Tibial nerve (tissue), 4 donors: Measurements from ENCODE around the gene FAM13A. TPM values are rescaled to one million over a fixed set of nuclear protein-coding genes. Genes with fewer than 3 reads are reported as not detected.

Experiments
- DNase-seq, 2 donors: peaks; one replicate each; pipeline ENCODE4 v3.0.0-alpha.2; 2019; ENCODE audit warnings: low spot score in 2 of 2
- H3K27ac ChIP-seq, 4 donors: fragments of 200-600 bp; sonication (generic) in 3 of 4; one replicate each; pipeline ENCODE4 v1.5.1; 2017 to 2019; ENCODE audit warnings: mild to moderate bottlenecking in 1 of 4
- H3K27me3 ChIP-seq, 2 donors: fragments of 200-600 bp; sonication (generic) in 1 of 2; one replicate each; pipeline versions ENCODE4 v1.5.1 to v1.6.0; 2017 to 2019
- H3K36me3 ChIP-seq, 3 donors: fragments of 200-600 bp; sonication (generic); one replicate each; pipeline ENCODE4 v1.5.1; 2018 to 2019
- H3K4me1 ChIP-seq, 4 donors: fragments of 200-600 bp; sonication (generic) in 3 of 4; one replicate each; pipeline ENCODE4 v1.5.1; 2017 to 2019
- H3K4me3 ChIP-seq, 4 donors: fragments of 200-600 bp; sonication (generic) in 3 of 4; one replicate each; pipeline ENCODE4 v1.5.1; 2017 to 2019; ENCODE audit warnings: mild to moderate bottlenecking in 1 of 4, moderate library complexity in 1 of 4
- H3K9me3 ChIP-seq, 4 donors: fragments of 200-600 bp; sonication (generic) in 3 of 4; one replicate each; pipeline ENCODE4 v1.5.1; 2017 to 2019
- EP300 ChIP-seq, 2 donors: sonication (generic); formaldehyde crosslinking; IDR thresholded peaks; one replicate each; pipeline ENCODE4 v1.6.1; 2017; ENCODE audit warnings: antibody characterized with exemption in 2 of 2, mild to moderate bottlenecking in 1 of 2
- POLR2A ChIP-seq, 2 donors: fragments of 450-650 bp; IDR thresholded peaks; one replicate each; pipeline ENCODE4 v1.6.1; 2017; ENCODE audit warnings: antibody characterized with exemption in 2 of 2, mild to moderate bottlenecking in 2 of 2, moderate library complexity in 2 of 2
- WGBS, 2 donors: methylation state at CpG; one replicate each; pipeline ENCODE4 v1.1.5; 2018; 5-methylcytosine and 5-hydroxymethylcytosine counted together
- total RNA-seq, 4 donors: library from RNA; depleted of rRNA; stranded (reverse); fragments of >200 nt; gene quantifications; one replicate each; pipeline ENCODE4 v1.1.0, GENCODE V29; 2016
- TF ChIP-seq, protein P1 (sequence below), 5 experiments: fragments of 200-600 bp in 3 of 5; fragments of 450-650 bp in 2 of 5; sonication (generic) in 3 of 5; IDR thresholded peaks; one replicate each; pipeline ENCODE4 v1.5.1; 2016 to 2019; ENCODE audit warnings: antibody characterized with exemption in 5 of 5, mild to moderate bottlenecking in 3 of 5, moderate library complexity in 2 of 5

FAM13A gene
- total RNA-seq, 4 donors from 2014 or later = 48.8 to 77.6 (median 58.8) TPM

DNA sequence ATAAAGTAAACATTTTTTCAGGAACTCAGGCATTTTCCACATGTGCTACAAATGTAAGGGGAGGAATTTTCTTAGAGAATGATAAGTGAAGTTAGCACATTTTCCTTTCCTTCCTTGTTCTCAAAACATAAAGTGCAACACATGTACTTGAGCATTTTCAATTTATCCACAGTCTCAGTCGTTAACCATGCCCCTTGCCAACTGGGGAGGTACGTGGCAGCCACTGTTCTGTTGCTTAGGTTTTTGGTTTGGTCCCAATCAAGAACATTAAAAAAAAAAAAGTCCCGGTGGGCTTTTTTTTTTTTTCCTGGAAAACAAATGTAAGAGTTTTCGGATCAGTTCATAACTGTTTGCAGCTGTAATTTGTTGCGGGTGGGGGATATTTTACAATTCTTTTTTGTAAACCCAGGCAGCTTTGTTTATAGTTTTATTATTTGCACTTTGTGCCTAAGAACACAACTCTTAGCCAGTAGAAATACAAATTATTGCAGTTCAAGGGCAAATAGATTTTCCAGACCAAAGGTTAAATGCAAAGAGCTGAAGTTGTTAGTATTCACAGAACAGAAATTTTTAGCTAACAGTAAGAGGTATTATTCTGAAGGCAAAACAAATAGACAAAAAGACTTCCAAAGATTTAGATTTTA is 247.3 kb downstream of the FAM13A start:
- Histone ChIP-seq H3K4me3 (no peak overlapping the region), H3K36me3 (no peaks in the 10 kb centered on the region), H3K9me3 (no peaks in the 10 kb centered on the region), H3K4me1 (peaks cover 0 to 41% (median 9%) of the 10 kb centered on the region in 4 donors), H3K27me3 (no peaks in the 10 kb centered on the region), H3K27ac (peak overlapping the region in 2 of 4 donors; percentile 44 to 51)
- peak in 1 of 2 donors; percentile 23 for DNase-seq
- TF ChIP-seq POLR2A (IDR thresholded peaks at IDR 0.05) (no peak), EP300 (IDR thresholded peaks at IDR 0.05) (peak in 1 of 2 donors; percentile 36)
- WGBS, 2 donors = 31 to 42% methylated on average over 5 of the region's 5 CpGs

DNA sequence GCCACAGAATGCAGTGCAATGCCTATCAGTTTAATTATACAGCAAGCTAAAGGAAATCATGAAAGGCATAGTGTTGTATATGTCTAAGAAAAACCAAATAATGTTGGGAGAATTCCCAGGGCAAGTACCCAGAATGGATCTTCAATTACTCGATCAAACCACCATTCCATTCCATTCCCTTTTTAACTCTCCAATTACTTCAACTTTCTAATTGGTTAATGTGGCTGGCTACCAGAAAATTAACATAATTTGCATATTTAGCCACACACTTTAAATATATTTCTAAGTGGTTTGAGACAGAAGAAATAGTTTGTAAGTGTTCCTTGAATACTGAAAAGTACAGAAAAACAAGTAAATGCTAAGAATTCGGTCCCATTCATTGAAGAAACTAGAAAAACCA is 247.9 kb downstream of the FAM13A start:
- H3K4me3 ChIP-seq = no peak overlapping the region
- no peak for DNase-seq
- WGBS, 2 donors = 57 to 62% methylated on average over 2 of the region's 2 CpGs
- H3K36me3 ChIP-seq = no peaks in the 10 kb centered on the region
- TF ChIP-seq EP300 (IDR thresholded peaks at IDR 0.05) (no peak), POLR2A (IDR thresholded peaks at IDR 0.05) (no peak)
- TF ChIP-seq, protein P1, sequence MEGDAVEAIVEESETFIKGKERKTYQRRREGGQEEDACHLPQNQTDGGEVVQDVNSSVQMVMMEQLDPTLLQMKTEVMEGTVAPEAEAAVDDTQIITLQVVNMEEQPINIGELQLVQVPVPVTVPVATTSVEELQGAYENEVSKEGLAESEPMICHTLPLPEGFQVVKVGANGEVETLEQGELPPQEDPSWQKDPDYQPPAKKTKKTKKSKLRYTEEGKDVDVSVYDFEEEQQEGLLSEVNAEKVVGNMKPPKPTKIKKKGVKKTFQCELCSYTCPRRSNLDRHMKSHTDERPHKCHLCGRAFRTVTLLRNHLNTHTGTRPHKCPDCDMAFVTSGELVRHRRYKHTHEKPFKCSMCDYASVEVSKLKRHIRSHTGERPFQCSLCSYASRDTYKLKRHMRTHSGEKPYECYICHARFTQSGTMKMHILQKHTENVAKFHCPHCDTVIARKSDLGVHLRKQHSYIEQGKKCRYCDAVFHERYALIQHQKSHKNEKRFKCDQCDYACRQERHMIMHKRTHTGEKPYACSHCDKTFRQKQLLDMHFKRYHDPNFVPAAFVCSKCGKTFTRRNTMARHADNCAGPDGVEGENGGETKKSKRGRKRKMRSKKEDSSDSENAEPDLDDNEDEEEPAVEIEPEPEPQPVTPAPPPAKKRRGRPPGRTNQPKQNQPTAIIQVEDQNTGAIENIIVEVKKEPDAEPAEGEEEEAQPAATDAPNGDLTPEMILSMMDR (IDR thresholded peaks at IDR 0.05) = no peak
- peaks cover 0 to 41% (median 10%) of the 10 kb centered on the region in 4 donors for H3K4me1 ChIP-seq
- no peaks in the 10 kb centered on the region for H3K9me3 ChIP-seq
- H3K27me3 ChIP-seq = no peaks in the 10 kb centered on the region
- peak overlapping the region in 2 of 4 donors; percentile 44 to 51 for H3K27ac ChIP-seq

DNA sequence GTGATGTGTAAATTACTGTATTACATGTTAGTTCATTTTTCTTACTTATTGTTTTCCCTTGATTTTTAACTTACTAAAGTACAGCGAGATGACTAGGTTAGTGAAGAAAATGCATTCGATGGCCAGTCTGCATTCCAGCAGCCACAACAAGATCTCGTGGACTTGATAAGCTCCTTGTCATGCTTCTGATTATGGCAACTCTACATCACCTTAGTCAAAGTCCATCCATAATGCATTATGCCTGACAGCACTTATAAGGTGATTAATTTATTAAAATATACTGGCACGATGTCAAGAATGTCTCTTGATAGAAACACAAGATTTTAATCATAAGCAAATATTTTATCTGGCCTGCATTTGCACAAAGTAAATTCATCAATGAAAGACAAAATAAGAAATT is 249.5 kb downstream of the FAM13A start:
- H3K9me3 ChIP-seq = no peaks in the 10 kb centered on the region
- TF ChIP-seq, protein P1 (IDR thresholded peaks at IDR 0.05) = no peak
- TF ChIP-seq EP300 (IDR thresholded peaks at IDR 0.05) (no peak), POLR2A (IDR thresholded peaks at IDR 0.05) (no peak)

DNA sequence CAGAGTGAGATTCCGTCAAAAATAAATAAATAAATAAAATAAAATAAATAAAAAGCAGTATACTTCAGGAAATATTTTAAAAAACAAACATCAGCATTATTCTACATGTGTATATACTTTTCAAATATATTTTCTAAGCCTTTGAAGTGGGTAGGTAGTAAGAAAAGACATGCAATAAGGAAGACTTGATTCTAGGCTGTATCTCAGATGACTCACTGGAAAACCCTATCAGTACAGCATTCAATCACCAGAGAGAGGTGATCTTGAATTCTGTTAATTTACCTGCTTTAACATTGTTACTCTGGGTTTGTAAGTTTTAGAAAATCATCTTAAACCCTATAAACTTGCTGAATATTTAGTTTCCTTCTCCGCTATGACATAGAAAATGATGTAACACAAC is 252.8 kb downstream of the FAM13A start:
- Histone ChIP-seq H3K4me1 (peaks cover 0 to 27% (median 11%) of the 10 kb centered on the region in 4 donors), H3K36me3 (peaks cover 0 to 10% (median 0%) of the 10 kb centered on the region in 3 donors), H3K4me3 (no peak overlapping the region), H3K27ac (peak overlapping the region; percentile 31 to 84 (median 62)), H3K27me3 (no peaks in the 10 kb centered on the region), H3K9me3 (no peaks in the 10 kb centered on the region)
- TF ChIP-seq EP300 (IDR thresholded peaks at IDR 0.05) = no peak
- TF ChIP-seq, protein P1 (IDR thresholded peaks at IDR 0.05) = no peak
- no peak for TF ChIP-seq POLR2A (IDR thresholded peaks at IDR 0.05)
- DNase-seq = no peak
- 95 to 96% methylated on average over 2 of the region's 2 CpGs for WGBS, 2 donors

More for the DNA sequence above, 249.5 kb downstream of the FAM13A start:
- no peak overlapping the region for H3K27ac ChIP-seq
- WGBS, 2 donors = 80 to 84% methylated on average over 4 of the region's 4 CpGs
- no peaks in the 10 kb centered on the region for H3K36me3 ChIP-seq
- no peak overlapping the region for H3K4me3 ChIP-seq
- no peak for DNase-seq
- H3K27me3 ChIP-seq = no peaks in the 10 kb centered on the region
- H3K4me1 ChIP-seq = peaks cover 0 to 48% (median 14%) of the 10 kb centered on the region in 4 donors

DNA sequence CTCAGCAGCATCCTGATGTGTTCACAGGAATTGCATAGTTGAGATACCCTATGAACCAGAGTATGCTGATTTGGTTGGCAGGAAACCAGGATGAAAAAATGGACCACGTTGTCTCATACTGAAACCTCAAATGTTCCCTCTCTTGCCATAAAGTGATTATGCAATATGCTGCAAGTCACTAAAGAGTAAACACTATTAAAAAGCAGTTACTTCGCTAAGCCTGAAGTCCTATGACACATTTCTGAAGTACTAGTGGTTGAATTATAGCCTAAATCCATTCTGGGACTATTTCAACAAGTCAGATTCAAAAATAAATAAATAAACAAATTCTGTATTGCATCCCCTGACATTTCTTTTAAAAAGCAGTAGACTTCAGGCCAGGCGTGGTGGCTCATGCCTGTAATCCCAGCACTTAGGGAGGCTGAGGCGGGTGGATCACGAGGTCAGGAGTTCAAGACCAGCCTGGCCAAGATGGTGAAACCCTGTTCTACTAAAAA is 253.3 kb downstream of the FAM13A start:
- Histone ChIP-seq H3K36me3 (peaks cover 0 to 11% (median 0%) of the 10 kb centered on the region in 3 donors), H3K4me3 (no peak overlapping the region), H3K27ac (peak overlapping the region; percentile 31 to 84 (median 62)), H3K27me3 (no peaks in the 10 kb centered on the region), H3K9me3 (no peaks in the 10 kb centered on the region), H3K4me1 (peaks cover 0 to 22% (median 11%) of the 10 kb centered on the region in 4 donors)
- peak; percentile 17 to 77 for DNase-seq
- TF ChIP-seq, protein P1 (IDR thresholded peaks at IDR 0.05) = peak in 1 of 5 experiments; percentile 12
- TF ChIP-seq POLR2A (IDR thresholded peaks at IDR 0.05) = no peak
- TF ChIP-seq EP300 (IDR thresholded peaks at IDR 0.05) = peak; percentile 80 to 92
- 51 to 54% methylated on average over 5 of the region's 5 CpGs for WGBS, 2 donors
